ENCODE data around the gene ANKRD9. TPM values are rescaled to one million over a fixed set of nuclear protein-coding genes. Genes with fewer than 3 reads are reported as not detected.

ANKRD9 gene
- total RNA-seq, 1 donor, result 15.6 TPM

GRCh38 chr14:102505000-102505619 lies 4.5 kb downstream of the ANKRD9 start:
- Histone ChIP-seq H3K27me3 (ENCODE audit: insufficient read depth, low read length) (no peaks in the 10 kb centered on the region), H3K4me1 (ENCODE audit: insufficient read depth, low read length) (peaks cover 17% of the 10 kb centered on the region), H3K4me2 (ENCODE audit: insufficient read depth, low read length) (no peak overlapping the region), H3K4me3 (ENCODE audit: insufficient read depth, low read length) (no peak overlapping the region), H3K27ac (ENCODE audit: low read depth, low read length) (no peak overlapping the region), H4K20me1 (ENCODE audit: insufficient read depth, low read length) (no peaks in the 10 kb centered on the region), H3K9me3 (ENCODE audit: low read depth, low read length) (no peaks in the 10 kb centered on the region), H3K36me3 (ENCODE audit: insufficient read depth, low read length) (peaks cover 7% of the 10 kb centered on the region), H3K79me2 (ENCODE audit: insufficient read depth, low read length) (peaks cover 6% of the 10 kb centered on the region), H2AFZ (ENCODE audit: low read length) (no peak overlapping the region)
- TF ChIP-seq CTCF (IDR thresholded peaks at IDR 0.05; ENCODE audit: extremely low read depth, low read depth, low read length), result no peak
- peak; percentile 91 for DNase-seq (ENCODE audit: insufficient read length, low spot score, missing footprints)

- H3K4me1 ChIP-seq (ENCODE audit: insufficient read depth, low read length), result peaks cover 16% of the 10 kb centered on the region
- H3K4me2 ChIP-seq (ENCODE audit: insufficient read depth, low read length), result no peak overlapping the region
- TF ChIP-seq CTCF (IDR thresholded peaks at IDR 0.05; ENCODE audit: extremely low read depth, low read depth, low read length), result no peak
- DNase-seq (ENCODE audit: insufficient read length, low spot score, missing footprints), result peak; percentile 82
- H2AFZ ChIP-seq (ENCODE audit: low read length), result no peak overlapping the region
- no peaks in the 10 kb centered on the region for H4K20me1 ChIP-seq (ENCODE audit: insufficient read depth, low read length)
- H3K36me3 ChIP-seq (ENCODE audit: insufficient read depth, low read length), result peaks cover 7% of the 10 kb centered on the region
- no peak overlapping the region for H3K27ac ChIP-seq (ENCODE audit: low read depth, low read length)
- no peak overlapping the region for H3K4me3 ChIP-seq (ENCODE audit: insufficient read depth, low read length)
- H3K79me2 ChIP-seq (ENCODE audit: insufficient read depth, low read length), result peaks cover 6% of the 10 kb centered on the region
- no peaks in the 10 kb centered on the region for H3K9me3 ChIP-seq (ENCODE audit: low read depth, low read length)
- H3K27me3 ChIP-seq (ENCODE audit: insufficient read depth, low read length), result no peaks in the 10 kb centered on the region
Measured at GRCh38 chr14:102504328-102504999, 5.1 kb downstream of the ANKRD9 start.

DNA sequence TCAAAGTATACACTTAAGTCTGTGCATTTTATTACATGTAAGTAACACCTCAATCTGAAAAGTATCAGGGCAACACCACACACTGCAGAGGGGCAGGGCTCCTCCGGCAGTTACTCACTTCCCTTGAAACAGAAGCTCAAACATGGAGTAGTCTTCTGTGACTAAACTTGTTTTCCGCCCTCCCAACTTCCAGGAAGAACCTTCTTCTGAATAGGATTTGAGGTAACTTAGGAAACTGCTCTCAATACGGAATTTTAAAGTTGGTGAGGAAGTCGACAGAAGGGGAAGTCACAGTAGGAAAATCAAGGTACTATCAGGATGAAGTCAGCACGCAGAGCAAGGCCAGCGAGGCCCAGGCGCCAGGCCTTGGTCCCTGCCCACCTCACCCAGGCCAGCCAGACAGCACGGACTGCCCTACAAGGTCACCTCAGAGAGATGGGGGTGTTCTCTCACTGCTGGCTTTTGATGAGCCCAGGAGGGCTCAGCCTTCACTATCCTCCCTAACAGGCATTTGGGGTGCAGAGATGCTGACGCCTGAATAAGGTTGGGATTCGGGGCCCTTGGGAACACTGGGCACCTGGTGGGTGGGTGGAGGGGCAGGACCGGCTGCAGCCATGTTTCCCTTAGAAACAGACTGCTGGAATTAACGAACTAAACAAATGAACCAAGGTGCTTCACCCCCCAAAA lies 5.8 kb downstream of the ANKRD9 start:
- H3K79me2 ChIP-seq (ENCODE audit: insufficient read depth, low read length), result peaks cover 4% of the 10 kb centered on the region
- no peak overlapping the region for H2AFZ ChIP-seq (ENCODE audit: low read length)
- H3K4me2 ChIP-seq (ENCODE audit: insufficient read depth, low read length), result no peak overlapping the region
- H3K36me3 ChIP-seq (ENCODE audit: insufficient read depth, low read length), result peaks cover 12% of the 10 kb centered on the region
- H4K20me1 ChIP-seq (ENCODE audit: insufficient read depth, low read length), result no peaks in the 10 kb centered on the region
- no peaks in the 10 kb centered on the region for H3K9me3 ChIP-seq (ENCODE audit: low read depth, low read length)
- H3K27ac ChIP-seq (ENCODE audit: low read depth, low read length), result no peak overlapping the region
- peak; percentile 73 for DNase-seq (ENCODE audit: insufficient read length, low spot score, missing footprints)
- peaks cover 14% of the 10 kb centered on the region for H3K4me1 ChIP-seq (ENCODE audit: insufficient read depth, low read length)
- no peak for TF ChIP-seq CTCF (IDR thresholded peaks at IDR 0.05; ENCODE audit: extremely low read depth, low read depth, low read length)
- H3K4me3 ChIP-seq (ENCODE audit: insufficient read depth, low read length), result no peak overlapping the region
- no peaks in the 10 kb centered on the region for H3K27me3 ChIP-seq (ENCODE audit: insufficient read depth, low read length)

- no peak for TF ChIP-seq CTCF (IDR thresholded peaks at IDR 0.05; ENCODE audit: extremely low read depth, low read depth, low read length)
- Histone ChIP-seq H3K27ac (ENCODE audit: low read depth, low read length) (no peak overlapping the region), H3K4me2 (ENCODE audit: insufficient read depth, low read length) (no peak overlapping the region), H3K9me3 (ENCODE audit: low read depth, low read length) (no peaks in the 10 kb centered on the region), H2AFZ (ENCODE audit: low read length) (no peak overlapping the region), H3K4me3 (ENCODE audit: insufficient read depth, low read length) (no peak overlapping the region), H4K20me1 (ENCODE audit: insufficient read depth, low read length) (no peaks in the 10 kb centered on the region), H3K36me3 (ENCODE audit: insufficient read depth, low read length) (peaks cover 20% of the 10 kb centered on the region), H3K79me2 (ENCODE audit: insufficient read depth, low read length) (no peaks in the 10 kb centered on the region), H3K4me1 (ENCODE audit: insufficient read depth, low read length) (peaks cover 8% of the 10 kb centered on the region), H3K27me3 (ENCODE audit: insufficient read depth, low read length) (no peaks in the 10 kb centered on the region)
- DNase-seq (ENCODE audit: insufficient read length, low spot score, missing footprints), result peak; percentile 63
Measured at GRCh38 chr14:102502571-102502970, 7.0 kb downstream of the ANKRD9 start.

Data from osteoblast (primary cell).